SH-SY5Y (cell line): ENCODE data around the gene ADGRE2.

ENCODE experiments used
- GATA2 ChIP-seq: IDR thresholded peaks from 2 replicates; pipeline ENCODE4 v1.6.1; 2011; ENCODE audit warnings: mild to moderate bottlenecking, low read depth, low read length
- GATA3 ChIP-seq: IDR thresholded peaks from 2 replicates; pipeline ENCODE4 v1.6.1; 2011; ENCODE audit warnings: low read depth, mild to moderate bottlenecking, low read length, moderate library complexity

ADGRE2 gene

DNA sequence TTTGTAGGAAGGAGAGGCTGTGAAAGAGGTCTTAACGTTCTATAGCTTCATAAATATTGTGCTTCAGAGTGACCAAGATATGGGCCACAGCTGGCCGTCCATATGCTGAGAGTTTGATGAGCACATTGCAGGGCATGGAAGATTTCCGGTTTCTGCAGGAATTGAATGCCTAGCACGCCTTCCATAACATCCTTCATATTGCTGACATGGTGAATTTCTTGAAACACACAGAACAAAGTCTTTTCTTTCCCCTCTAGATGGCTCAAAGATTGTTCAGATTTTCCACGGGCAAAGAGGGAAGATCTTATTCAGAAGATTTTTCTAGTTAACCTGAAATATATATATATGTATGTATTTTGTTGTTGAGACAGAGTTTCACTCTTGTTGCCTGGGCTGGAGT lies 42.4 kb downstream of the ADGRE2 start:
- TF ChIP-seq GATA3, result no peak
- TF ChIP-seq GATA2, result no peak

DNA sequence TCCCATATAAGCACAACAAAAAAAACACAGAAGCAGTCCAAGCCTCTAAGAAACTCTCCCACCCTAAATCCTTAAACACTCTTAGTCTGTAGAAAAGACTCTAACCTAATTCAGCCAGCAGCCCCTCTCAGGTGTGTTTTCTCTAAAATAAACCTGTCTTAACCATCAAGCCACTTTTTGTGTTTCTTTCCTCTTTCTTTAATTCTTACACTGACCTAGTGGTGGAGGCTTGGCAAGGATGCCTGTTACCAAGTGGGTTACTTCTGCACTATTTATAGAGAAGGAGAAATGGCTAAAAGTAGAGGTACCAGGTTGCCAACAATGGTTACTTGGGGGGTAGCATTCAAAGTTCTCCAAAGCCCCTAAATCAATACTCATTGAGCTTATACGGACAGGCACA lies 44.8 kb downstream of the ADGRE2 start:
- TF ChIP-seq GATA3, result no peak
- TF ChIP-seq GATA2, result no peak

DNA sequence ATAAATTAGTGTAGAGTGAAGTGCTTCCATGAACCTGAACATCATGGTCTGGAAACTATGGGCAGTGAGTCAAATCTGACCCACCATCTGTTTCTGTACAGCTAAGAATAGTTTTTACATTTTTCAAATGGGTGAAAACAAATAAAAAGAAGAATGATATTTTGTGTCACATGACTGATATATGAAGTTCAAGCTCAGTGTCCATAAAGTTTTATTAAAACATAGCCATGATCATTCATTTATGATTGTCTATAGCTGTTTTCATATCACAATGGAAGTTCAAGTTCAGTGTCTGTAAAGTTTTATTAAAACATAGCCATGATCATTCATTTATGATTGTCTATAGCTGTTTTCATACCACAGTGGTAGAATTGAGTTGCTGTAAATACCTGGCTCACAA lies 45.9 kb downstream of the ADGRE2 start:
- TF ChIP-seq GATA3, result no peak
- no peak for TF ChIP-seq GATA2

DNA sequence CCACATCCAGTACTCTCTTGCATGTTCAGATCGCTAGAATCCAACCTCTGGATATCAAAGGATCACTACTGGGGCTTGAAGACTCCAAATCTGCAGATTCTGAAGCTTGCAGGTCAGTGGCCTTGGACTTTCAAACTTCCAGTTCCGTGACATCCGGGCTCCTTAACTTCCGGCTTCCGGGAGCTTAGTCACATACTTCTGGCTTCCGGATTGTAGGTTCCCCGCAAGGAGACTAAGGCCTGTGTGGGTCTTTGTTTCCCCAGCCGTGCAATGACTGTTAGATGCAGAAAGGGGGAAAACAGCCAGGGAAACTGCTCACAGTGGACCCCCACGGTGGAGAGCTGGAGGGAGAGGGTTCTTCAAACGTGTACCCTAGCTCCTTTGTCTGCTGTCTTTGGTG lies 47.2 kb downstream of the ADGRE2 start:
- no peak for TF ChIP-seq GATA3
- TF ChIP-seq GATA2, result no peak

DNA sequence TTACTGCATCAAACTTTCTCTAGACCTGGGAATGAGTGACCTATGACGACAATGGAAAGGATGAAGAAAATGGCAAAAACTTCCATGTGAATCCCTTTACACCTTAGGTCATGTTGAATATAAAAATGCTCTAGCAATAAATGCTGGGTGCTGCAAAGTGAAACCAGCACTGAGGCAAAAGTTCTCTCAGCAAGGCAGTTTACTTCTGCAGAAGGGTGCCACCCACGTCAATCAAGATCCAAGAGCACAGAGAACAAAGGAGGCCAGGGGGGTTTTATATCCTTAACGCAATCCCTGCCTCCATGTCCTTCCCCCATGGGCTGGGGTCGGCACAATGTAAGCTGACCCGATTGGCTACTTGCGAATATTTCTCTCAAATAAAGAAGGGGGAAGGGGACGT lies 49.8 kb downstream of the ADGRE2 start:
- TF ChIP-seq GATA2, result no peak
- no peak for TF ChIP-seq GATA3

DNA sequence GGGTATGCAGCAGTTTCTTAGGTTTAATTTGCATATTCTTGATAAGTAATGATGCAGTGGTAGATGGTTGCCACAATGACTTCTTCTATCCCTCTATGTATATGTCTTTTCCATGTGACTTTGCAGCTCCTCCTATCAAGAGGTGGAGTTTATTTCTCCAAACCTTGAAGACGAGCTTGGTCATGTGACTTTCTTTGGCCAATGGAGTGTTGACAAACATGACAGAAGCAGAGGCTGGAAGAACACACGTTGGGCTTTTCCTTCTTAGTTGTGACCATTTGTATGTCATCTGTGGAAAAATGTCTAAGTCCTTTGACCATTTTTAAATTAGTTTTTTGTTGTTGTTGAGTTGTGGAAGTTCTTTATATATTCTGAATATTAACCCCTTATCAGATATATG lies 56.2 kb downstream of the ADGRE2 start:
- no peak for TF ChIP-seq GATA3
- no peak for TF ChIP-seq GATA2

DNA sequence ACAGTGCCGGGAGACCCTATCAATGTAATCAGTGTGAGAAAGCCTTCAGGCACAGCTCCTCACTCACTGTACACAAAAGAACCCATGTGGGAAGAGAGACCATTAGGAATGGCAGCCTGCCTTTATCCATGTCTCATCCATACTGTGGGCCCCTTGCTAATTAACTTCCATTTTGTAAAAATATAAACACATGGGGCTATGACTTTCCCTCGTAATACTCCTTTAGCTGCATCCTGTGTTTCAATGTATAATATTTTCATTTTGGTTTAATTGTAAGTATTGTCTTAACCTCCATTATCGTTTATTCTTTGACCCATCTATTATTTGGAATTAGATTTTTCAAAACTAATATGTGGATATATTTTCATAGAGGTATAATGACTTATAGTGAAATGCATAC lies 59.2 kb downstream of the ADGRE2 start:
- TF ChIP-seq GATA3 (no peak), GATA2 (no peak)

DNA sequence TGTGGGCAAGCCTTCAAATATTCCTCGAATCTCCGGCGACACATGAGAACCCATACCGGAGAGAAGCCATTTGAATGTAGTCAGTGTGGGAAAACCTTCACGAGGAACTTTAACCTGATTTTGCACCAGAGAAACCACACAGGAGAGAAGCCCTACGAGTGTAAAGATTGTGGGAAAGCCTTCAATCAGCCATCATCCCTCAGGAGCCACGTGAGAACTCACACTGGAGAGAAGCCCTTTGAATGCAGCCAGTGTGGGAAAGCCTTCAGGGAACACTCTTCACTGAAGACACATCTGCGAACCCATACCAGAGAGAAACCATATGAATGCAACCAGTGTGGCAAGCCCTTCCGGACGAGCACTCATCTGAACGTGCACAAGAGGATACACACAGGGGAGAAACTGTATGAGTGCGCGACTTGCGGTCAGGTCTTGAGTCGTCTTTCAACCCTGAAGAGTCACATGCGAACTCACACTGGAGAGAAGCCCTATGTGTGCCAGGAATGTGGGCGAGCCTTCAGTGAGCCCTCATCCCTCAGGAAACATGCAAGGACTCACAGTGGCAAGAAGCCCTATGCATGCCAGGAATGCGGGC lies 59.7 kb downstream of the ADGRE2 start:
- TF ChIP-seq GATA3, result no peak
- no peak for TF ChIP-seq GATA2

DNA sequence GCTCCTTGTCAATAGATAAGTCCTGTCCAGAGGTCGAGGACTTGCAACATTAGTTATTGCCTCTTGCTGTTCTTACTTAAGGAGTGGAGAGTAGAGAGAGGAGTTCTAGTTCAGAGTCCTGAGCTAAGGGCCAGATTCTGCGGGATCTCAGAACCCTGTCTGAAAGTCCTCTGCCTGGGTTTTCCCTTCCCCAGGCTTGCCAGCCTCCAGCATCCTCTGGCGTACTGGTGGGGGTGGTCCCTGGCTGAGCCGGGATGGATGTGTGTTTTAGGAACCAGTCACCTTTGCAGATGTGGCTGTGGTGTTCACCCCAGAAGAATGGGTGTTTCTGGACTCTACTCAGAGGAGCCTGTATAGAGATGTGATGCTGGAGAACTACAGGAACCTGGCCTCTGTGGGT lies 62.5 kb downstream of the ADGRE2 start:
- TF ChIP-seq GATA3 (no peak), GATA2 (no peak)

DNA sequence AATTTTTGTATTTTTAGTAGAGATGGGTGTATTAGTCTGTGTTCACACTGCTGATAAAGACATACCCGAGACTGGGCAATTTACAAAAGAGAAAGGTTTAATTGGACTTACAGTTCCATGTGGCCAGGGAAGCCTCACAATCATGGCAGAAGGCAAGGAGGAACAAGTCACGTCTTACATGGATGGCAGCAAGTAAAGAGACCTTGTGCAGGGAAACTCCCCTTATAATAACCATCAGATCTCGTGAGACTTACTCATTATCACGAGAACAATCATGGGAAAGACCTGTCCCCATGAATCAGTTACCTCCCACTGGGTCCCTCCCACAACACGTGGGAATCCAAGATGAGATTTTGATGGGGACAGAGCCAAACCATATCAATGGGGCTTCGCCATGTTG lies 73.9 kb downstream of the ADGRE2 start:
- TF ChIP-seq GATA3, result no peak
- no peak for TF ChIP-seq GATA2

DNA sequence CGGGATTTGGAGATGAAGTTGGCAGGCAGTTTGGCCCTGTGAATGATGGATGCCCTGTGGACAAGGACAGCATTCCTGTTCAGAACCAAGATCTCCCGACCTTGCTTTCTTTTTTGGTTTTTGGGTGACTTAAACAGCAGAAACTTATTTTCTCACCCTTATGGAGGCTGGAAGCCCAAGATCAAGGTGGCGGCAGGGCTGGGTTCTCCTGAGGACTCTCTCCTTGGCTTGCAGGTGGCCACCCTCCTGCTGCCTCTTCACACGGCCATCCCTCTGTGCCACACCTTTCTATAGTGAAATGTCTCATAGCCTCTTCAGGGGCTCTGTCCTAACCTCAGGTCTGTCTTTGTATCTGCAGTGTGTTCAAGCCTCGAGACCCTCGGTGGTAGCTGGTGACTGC lies 74.5 kb downstream of the ADGRE2 start:
- TF ChIP-seq GATA2, result no peak
- TF ChIP-seq GATA3, result no peak

DNA sequence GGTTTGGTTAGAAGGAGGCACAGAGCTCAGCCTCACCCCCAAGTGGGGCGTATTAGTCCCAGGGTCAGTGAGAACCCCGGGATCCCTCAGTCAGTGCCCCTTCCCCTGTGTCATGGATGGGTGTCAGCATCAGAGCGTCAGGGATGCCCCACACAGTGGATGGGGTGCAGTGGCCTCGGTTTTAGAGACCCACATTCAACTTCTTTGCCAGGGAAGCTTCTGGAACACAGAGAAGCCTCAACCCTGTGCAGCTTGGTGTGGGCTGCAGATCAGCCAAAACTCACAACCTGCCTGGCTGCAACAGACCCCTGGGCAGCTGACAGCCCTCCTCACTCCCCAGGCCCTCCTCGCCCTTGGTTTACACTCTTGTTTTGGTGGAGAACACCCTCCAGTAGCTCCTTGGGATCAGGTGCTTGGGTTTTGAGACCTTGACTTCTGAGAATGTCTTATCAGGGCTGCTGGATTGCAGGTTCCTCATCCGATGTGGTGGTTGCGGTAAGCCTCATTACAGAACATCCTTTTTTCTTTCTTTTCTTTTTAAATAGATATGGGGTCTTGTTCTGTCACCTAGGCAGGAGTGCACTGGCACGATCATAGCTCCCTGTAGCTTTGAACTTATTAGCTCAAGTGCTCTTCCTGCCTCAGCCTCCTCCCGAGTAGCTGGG lies 77.5 kb downstream of the ADGRE2 start:
- TF ChIP-seq GATA3 (no peak), GATA2 (no peak)

DNA sequence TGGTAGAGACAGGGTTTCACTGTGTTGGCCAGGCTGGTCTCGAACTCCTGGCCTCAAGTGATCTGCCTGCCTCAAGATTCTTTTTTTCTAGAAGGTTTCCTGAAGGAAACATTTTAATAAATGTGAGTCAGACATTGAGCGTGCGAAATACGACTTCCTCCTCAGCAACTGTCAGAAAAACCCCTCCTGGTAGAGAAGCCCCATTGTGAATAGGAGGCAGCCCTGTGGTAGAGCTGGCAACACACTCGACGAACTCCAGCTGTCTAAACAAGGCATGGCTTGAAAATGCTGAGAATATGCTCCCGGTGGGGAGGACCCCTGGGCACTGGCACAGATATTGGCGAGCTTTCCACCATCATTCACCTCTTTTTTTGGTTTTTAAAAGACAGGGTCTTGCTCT lies 78.7 kb downstream of the ADGRE2 start:
- no peak for TF ChIP-seq GATA2
- no peak for TF ChIP-seq GATA3

DNA sequence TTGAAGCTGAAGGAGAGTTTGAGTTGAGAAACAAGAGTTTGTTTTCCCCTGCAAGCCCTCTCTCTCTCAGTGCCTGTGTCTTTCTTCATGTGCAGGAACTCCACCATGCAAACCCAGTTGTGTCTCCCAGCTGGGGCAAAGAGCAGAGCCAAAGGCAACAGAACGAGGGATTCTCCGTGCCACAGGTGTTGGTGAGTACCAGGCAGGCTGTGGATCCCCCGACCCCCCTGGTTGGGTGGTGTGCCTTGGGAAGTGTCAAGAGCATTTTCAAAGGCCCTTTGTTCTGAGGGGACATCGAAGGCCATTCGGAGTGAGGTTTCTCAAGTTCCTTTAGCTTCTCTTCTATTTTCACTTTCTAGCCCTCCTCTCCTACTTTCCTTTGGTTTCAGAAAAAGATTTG lies 82.9 kb downstream of the ADGRE2 start:
- TF ChIP-seq GATA3 (no peak), GATA2 (no peak)

DNA sequence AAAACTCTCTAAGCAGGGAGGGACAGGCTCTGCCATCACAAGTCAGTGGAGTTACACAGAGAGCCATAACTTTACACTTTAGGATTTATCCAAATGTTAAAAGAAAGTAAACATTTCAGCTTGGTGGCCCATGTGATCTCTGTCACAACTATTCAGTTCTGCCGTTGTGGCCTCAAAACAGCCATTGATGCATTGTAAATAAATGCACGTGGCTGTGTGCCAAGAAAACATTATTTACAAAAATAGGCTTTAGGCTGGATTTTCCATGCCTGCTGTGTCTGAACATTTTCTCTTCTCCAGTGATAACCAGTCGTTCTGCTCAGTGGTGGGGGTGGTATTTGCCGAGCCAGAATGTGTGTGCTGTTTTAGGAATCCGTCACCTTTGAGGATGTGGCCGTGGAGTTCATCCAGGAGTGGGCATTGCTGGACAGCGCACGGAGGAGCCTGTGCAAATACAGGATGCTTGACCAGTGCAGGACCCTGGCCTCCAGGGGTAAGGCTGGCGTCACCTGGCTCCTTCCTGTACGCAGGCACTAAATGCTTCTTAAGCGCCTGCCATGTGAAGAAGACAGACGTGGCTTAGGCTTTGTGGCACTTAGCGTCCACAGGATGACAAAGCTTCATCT lies 83.6 kb downstream of the ADGRE2 start:
- no peak for TF ChIP-seq GATA2
- TF ChIP-seq GATA3, result no peak
